GM23338 (cell line): ENCODE measurements around the gene TMEM201.

Experiments used
- CREB1 ChIP-seq: fragments of 250-450 bp; sonication (Bioruptor Pico); IDR thresholded peaks from 2 replicates; pipeline ENCODE4 v1.5.0; 2020; ENCODE audit warnings: low read depth, mild to moderate bottlenecking, moderate library complexity
- ETS1 ChIP-seq: IDR thresholded peaks from 2 replicates; pipeline ENCODE4 v1.6.1; 2016; ENCODE audit warnings: antibody characterized with exemption
- EZH2 ChIP-seq: fragments of 200-600 bp; sonication (generic); IDR thresholded peaks from one replicate; pipeline ENCODE4 v1.8.0; 2017; ENCODE audit warnings: antibody characterized with exemption, mild to moderate bottlenecking, low read depth; ENCODE audit not compliant: unreplicated experiment
- EZH2phosphoT487 ChIP-seq: fragments of 200-600 bp; sonication (generic); IDR thresholded peaks from one replicate; pipeline ENCODE4 v1.8.1; 2018; ENCODE audit warnings: antibody characterized with exemption; ENCODE audit not compliant: unreplicated experiment
- JUNB ChIP-seq: IDR thresholded peaks from one replicate; pipeline ENCODE4 v1.6.1; 2016; ENCODE audit warnings: antibody characterized with exemption; ENCODE audit not compliant: unreplicated experiment
- NANOG ChIP-seq: IDR thresholded peaks from 2 replicates; pipeline ENCODE4 v1.6.1; 2016; ENCODE audit warnings: antibody characterized with exemption, borderline replicate concordance
- POLR2AphosphoS5 ChIP-seq: IDR thresholded peaks from 2 replicates; pipeline ENCODE4 v1.6.1; 2016; ENCODE audit warnings: antibody characterized with exemption, low read depth
- REST ChIP-seq: IDR thresholded peaks from one replicate; pipeline ENCODE4 v1.6.1; 2018; ENCODE audit warnings: antibody characterized with exemption; ENCODE audit not compliant: unreplicated experiment
- STAT1 ChIP-seq: IDR thresholded peaks from one replicate; pipeline ENCODE4 v1.6.1; 2016; ENCODE audit warnings: antibody characterized with exemption; ENCODE audit not compliant: unreplicated experiment
- ZNF114 ChIP-seq: fragments of 250-450 bp; sonication (Bioruptor Pico); IDR thresholded peaks from 2 replicates; pipeline ENCODE4 v1.5.0; 2020; ENCODE audit warnings: mild to moderate bottlenecking, moderate library complexity
- ZNF331 ChIP-seq: fragments of 250-450 bp; sonication (Bioruptor Pico); IDR thresholded peaks from 2 replicates; pipeline ENCODE4 v1.5.0; 2020; ENCODE audit warnings: low read depth, mild to moderate bottlenecking, moderate library complexity
- TF ChIP-seq, protein P1 (sequence below), 2 experiments: fragments of 200-600 bp in 1 of 2; sonication (generic) in 1 of 2; conservative IDR thresholded peaks; 2 replicates each; pipeline versions ENCODE4 v1.5.1 to v1.6.1; 2016 to 2017; ENCODE audit warnings: antibody characterized with exemption in 2 of 2, low read depth in 2 of 2, mild to moderate bottlenecking in 2 of 2, moderate library complexity in 1 of 2

GRCh38 chr1:9597361-9598315 lies 8.9 kb downstream of the TMEM201 start:
- TF ChIP-seq, protein P1, sequence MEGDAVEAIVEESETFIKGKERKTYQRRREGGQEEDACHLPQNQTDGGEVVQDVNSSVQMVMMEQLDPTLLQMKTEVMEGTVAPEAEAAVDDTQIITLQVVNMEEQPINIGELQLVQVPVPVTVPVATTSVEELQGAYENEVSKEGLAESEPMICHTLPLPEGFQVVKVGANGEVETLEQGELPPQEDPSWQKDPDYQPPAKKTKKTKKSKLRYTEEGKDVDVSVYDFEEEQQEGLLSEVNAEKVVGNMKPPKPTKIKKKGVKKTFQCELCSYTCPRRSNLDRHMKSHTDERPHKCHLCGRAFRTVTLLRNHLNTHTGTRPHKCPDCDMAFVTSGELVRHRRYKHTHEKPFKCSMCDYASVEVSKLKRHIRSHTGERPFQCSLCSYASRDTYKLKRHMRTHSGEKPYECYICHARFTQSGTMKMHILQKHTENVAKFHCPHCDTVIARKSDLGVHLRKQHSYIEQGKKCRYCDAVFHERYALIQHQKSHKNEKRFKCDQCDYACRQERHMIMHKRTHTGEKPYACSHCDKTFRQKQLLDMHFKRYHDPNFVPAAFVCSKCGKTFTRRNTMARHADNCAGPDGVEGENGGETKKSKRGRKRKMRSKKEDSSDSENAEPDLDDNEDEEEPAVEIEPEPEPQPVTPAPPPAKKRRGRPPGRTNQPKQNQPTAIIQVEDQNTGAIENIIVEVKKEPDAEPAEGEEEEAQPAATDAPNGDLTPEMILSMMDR (conservative IDR thresholded peaks at IDR 0.05; ENCODE audit: low read depth in 2 of 2), result no peak
- no peak for TF ChIP-seq POLR2AphosphoS5
- TF ChIP-seq EZH2, result no peak
- TF ChIP-seq JUNB, result no peak
- no peak for TF ChIP-seq CREB1 (CRISPR knock-in tag)
- TF ChIP-seq REST, result no peak
- TF ChIP-seq STAT1, result no peak
- TF ChIP-seq EZH2phosphoT487, result no peak
- TF ChIP-seq NANOG, result no peak
- no peak for TF ChIP-seq ETS1
- TF ChIP-seq ZNF331 (CRISPR knock-in tag), result no peak
- TF ChIP-seq ZNF114 (CRISPR knock-in tag), result no peak
